Keratinocyte (primary cell): ENCODE measurements around the gene SRL.
A peak's percentile ranks its signal among the peaks of the same experiment; 100 is the strongest.

ENCODE experiments used
- EZH2 ChIP-seq: IDR thresholded peaks from one replicate; pipeline ENCODE4 v1.6.1; 2012; ENCODE audit warnings: inconsistent platforms, mild to moderate bottlenecking, low read length, moderate library complexity
- TF ChIP-seq, protein P1 (sequence below), 3 experiments: IDR thresholded peaks in 1 of 3; conservative IDR thresholded peaks in 1 of 3; optimal IDR thresholded peaks in 1 of 3; 2 replicates in 2 of 3; 3 replicates in 1 of 3; pipeline versions ENCODE3 to v1.5.1; 2011; ENCODE audit warnings: low read length in 3 of 3, mild to moderate bottlenecking in 3 of 3, moderate library complexity in 2 of 3, control low read depth in 1 of 3, inconsistent platforms in 1 of 3; ENCODE audit not compliant: insufficient read depth in 2 of 3; ENCODE audit errors: extremely low read depth in 1 of 3

DNA sequence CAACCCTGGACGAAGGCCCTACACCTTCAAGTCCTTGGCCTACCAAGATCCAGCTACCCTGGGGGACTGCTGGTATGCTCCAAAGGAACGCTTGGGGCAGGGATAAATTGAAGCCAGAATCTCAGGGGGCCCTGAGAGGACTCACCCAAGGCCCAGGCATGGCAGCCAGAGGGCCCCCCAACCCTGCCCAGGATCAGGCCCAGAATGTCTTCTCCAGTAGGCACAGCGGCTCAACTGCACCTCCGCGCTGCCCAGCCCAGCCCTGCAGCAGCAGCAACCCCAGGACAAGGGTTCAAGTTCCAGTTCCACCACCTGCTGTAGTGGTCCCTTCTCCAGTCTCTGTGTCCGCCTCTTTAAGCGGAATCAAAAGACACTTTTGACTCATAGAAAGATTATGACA is 28.7 kb upstream of the SRL start:
- TF ChIP-seq, protein P1, sequence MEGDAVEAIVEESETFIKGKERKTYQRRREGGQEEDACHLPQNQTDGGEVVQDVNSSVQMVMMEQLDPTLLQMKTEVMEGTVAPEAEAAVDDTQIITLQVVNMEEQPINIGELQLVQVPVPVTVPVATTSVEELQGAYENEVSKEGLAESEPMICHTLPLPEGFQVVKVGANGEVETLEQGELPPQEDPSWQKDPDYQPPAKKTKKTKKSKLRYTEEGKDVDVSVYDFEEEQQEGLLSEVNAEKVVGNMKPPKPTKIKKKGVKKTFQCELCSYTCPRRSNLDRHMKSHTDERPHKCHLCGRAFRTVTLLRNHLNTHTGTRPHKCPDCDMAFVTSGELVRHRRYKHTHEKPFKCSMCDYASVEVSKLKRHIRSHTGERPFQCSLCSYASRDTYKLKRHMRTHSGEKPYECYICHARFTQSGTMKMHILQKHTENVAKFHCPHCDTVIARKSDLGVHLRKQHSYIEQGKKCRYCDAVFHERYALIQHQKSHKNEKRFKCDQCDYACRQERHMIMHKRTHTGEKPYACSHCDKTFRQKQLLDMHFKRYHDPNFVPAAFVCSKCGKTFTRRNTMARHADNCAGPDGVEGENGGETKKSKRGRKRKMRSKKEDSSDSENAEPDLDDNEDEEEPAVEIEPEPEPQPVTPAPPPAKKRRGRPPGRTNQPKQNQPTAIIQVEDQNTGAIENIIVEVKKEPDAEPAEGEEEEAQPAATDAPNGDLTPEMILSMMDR (optimal IDR thresholded peaks at IDR 0.05 in 1 of 3, IDR thresholded peaks at IDR 0.05 in 1 of 3, conservative IDR thresholded peaks at IDR 0.05 in 1 of 3; ENCODE audit: extremely low read depth in 1 of 3, insufficient read depth in 2 of 3, low read length in 3 of 3) = peak in 1 of 3 experiments; percentile 13
- no peak for TF ChIP-seq EZH2
